GM18505 (cell line): ENCODE results near the gene TMEM232.

ENCODE experiments used
- ATAC-seq: cut with Tn5 transposase; IDR thresholded peaks from one replicate; pipeline ENCODE4 v1.9.1; 2021; ENCODE audit not compliant: unreplicated experiment
- POLR2A ChIP-seq: IDR thresholded peaks from 4 replicates; pipeline ENCODE4 v1.6.1; 2011; ENCODE audit warnings: borderline replicate concordance; ENCODE audit not compliant: insufficient read depth, insufficient read length; ENCODE audit errors: extremely low read depth

Gene TMEM232

GRCh38 chr5:110726249-110727024 is at the start of gene TMEM232:
Gene TMEM232 (minus strand): TSS chr5:110726671. CDS start chr5:110667352, 59,319 bp downstream.
- ATAC-seq, result peak; percentile 100
- TF ChIP-seq POLR2A, result no peak

DNA sequence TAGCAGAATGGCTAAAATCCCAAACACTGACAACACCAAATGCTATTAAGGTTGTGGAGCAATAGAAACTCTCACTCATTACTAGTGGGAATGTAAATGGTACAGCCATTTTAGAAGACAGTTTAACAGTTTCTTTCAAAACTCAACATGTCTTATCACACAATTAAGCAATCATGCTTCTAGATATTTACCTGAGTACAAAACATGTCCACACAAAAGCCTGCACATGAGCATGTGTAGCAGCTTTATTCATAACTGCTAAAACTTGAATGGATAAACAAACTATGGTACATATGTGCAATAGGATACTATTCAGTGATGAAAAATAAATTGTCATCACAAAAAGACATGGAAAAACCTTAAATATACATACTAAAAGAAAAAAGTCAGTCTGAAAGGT is 43.8 kb upstream of the TMEM232 start:
- TF ChIP-seq POLR2A, result no peak

GRCh38 chr5:110769000-110769681 is 42.7 kb upstream of the TMEM232 start:
- ATAC-seq, result no peak
- TF ChIP-seq POLR2A, result no peak

More for the DNA sequence above, 43.8 kb upstream of the TMEM232 start:
- no peak for ATAC-seq

- TF ChIP-seq POLR2A, result no peak
- ATAC-seq, result no peak
Observed at GRCh38 chr5:110768138-110768860, 41.8 kb upstream of the TMEM232 start.

GRCh38 chr5:110760158-110760557 is 33.7 kb upstream of the TMEM232 start:
- TF ChIP-seq POLR2A, result no peak
- ATAC-seq, result no peak

- ATAC-seq, result no peak
- no peak for TF ChIP-seq POLR2A
Observed at GRCh38 chr5:110757118-110757729, 30.8 kb upstream of the TMEM232 start.

DNA sequence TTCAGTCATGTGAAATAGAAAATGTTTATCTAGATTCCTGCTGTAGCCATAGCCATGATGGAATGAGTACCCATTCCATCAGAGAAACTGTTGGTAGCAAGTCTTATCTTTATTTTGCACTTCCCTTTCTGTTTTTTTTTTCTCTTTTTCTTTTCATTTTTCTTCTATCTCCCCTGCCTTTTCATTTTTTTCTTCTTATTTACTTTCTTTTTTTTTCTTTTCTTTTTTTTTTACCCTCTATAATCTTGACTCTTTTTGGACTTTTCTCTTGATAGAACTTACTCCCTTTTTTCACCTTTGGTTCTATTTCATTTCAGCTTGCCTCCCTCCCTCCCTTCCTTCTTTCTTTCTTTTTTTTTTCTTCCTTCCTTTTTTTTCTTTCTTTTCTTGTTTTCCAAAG is 27.7 kb upstream of the TMEM232 start:
- no peak for ATAC-seq
- no peak for TF ChIP-seq POLR2A

- no peak for TF ChIP-seq POLR2A
- no peak for ATAC-seq
Observed at GRCh38 chr5:110753600-110753999, 27.1 kb upstream of the TMEM232 start.

DNA sequence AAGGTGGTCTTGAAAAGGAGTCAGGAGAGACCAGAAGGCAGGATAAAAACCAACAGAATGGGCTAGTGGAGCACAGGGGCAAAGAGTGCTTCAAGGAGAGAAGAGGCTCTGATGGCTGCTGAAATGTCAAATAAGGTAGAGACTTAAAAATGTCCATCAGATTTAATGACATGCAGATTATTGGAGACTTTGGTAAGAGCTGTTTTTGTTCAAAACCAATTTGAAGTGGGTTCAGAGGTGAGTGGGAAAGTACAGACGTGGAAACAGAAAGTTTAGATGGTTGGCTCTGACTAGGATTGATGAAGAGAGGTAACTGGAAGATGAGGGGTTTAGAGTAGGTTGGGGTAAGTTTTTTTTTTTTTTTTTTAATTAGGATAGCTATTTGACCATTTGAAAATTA is 26.5 kb upstream of the TMEM232 start:
- peak; percentile 6 for ATAC-seq
- TF ChIP-seq POLR2A, result no peak

DNA sequence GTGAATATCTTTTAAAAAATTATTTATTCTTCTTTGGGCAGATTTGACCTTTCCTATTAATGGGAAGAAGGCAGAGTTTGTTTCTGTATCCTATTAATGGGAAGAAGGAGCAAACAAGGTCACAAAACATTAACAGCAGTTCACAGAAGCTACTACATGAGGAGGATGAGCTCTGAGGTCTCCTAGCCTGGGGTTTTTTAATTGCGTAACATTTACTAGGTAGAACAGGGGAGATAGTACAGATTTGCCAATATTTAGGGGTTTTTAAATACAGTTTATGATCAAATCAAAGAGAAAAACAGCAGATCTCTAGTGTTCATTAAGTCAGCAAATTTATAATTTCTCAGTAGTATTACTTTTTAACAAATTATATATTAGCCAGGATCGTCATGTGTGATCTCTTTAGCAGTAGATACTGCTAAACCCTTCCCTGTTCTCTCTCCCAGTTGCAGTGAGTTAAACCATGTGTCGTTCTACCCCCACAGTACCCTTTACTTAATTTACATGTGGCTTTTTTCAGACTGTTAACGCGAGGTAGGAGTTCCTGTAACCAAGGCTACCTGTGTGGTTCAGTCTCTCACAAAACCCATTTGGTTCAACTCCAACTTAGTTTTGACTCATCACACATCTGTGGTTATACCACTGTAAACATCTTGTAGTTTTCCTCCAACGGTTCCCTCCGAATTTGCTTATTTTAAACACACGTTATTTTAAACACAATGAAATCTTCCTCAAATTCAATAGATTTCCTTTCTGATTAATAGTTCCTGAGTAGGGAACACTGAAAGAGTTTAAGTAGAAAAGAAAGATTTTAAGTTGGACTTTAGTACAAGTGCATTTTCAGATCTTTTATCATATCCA is 25.7 kb upstream of the TMEM232 start:
- ATAC-seq, result peak; percentile 98
- TF ChIP-seq POLR2A, result peak; percentile 50

GRCh38 chr5:110738812-110739651 is 12.6 kb upstream of the TMEM232 start, which contains the start of gene SLC25A46:
Gene SLC25A46 (plus strand): TSS chr5:110739007. CDS start chr5:110739120, 113 bp downstream.
- peak; percentile 93 for TF ChIP-seq POLR2A

More at GRCh38 chr5:110738812-110739651, 12.6 kb upstream of the TMEM232 start, which contains the start of gene SLC25A46:
- ATAC-seq, result peak; percentile 96
